T follicular helper cell (primary cell): ENCODE data around the gene SLC6A12.
"Not testable (repeated sequence)": the region's sequence is repeated elsewhere in the genome, so short reads cannot be mapped to it uniquely, and the experiment has no call there.

Experiments
- DNase-seq: peaks from one replicate; pipeline ENCODE4 v3.0.0-alpha.2; 2020; ENCODE audit warnings: low read depth

SLC6A12 gene

DNA sequence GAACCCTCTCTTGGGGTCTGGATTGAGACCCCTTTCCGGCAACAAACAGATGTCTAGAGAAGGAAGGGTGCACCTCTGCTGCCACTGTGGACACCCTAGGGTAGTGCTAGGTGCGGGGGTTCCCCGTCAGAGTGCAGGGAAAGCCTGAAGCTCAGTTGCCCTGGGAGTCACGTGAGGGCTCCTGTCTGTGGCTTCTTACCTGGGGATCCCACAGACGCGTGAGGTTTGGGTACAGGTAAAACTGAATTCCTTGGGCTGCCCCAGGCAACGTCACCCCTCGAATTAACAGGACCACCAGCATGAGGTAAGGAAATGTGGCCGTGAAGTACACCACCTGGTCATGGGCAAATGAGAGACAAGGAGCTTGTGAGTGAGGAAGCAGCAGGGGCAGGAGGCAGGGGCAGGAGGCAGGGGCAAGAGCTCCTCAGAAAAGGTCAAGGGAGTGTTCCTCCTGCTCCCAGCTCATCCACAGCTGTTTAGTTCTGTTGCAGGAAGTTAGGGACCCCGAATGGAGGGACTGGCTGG is 21.0 kb upstream of the SLC6A12 start:
- DNase-seq, result no peak

DNA sequence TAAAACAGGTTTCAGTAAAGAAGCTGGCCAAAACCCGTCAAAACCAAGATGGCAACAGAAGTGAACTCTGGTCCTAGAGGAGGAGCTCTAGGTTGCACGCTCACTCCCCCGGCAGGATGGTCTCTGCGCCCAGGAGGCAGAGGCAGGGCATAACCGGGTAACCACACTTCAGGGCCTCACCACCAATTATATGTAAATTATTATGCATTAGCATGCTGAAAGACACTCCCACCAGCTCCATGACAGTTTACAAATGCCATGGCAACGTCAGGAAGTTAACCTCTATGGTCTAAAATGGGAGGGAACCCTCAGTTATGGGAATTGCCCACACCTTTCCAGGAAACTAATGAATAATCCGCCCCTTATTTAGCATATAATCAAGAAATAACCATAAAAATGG is 20.1 kb upstream of the SLC6A12 start:
- no peak for DNase-seq

DNA sequence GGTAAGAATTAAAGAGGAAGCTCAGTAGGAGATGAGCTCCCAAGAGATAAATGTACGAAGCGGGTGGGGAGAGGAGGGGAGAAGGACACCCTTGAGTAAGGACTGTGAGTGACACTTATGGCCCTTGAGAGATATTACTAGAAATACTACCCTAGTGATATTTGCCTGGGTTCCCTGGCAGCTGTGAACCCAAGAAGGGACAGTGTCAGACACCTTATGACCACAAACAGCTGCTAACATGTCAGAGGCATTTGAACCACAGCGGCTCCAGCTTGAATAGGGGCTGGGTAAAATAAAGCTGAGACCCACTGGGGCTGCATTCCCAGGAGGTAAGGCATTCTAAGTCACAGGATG is 19.6 kb upstream of the SLC6A12 start:
- no peak for DNase-seq

DNA sequence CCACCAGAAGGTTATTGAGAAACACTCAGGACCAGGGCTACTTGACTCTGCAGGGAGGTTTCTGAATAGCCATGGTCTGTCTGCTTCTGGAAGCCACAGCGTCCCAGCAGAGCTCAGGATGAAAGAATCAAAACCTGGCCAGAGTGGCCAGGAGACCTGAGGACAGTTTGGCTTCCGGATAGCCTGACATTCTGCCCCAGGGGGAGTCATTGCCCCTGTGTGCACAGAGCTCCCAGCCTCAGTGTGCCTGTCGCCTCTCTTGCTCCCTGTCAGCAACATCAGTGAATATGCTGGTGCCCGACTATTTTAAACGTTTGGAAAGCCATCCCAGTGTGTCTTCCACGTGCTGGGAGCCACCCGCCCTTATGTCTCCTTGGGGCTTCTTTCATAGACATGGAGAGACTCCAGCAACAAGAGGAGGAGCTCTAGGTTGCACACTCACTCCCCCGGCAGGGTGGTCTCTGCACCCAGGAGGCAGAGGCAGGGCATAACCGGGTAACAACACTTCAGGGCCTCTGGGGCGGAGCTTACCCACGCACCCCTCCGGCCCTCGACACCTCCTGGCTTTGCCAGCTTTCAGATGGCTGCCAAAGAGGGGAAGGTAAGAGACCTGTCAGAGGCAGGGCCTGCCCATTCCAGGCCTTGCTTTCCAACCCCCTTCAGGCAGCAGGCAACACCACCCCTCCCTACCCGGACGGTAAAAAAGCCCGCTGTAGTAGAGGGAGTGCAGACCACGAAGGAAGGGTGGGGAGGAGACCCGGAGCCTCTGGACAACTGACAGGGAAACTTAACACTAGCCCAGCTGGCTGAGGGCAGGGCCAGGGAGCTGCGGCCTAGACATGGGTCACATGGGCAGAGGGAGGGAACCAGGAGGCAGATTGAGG is 19.0 kb upstream of the SLC6A12 start:
- DNase-seq, result no peak

DNA sequence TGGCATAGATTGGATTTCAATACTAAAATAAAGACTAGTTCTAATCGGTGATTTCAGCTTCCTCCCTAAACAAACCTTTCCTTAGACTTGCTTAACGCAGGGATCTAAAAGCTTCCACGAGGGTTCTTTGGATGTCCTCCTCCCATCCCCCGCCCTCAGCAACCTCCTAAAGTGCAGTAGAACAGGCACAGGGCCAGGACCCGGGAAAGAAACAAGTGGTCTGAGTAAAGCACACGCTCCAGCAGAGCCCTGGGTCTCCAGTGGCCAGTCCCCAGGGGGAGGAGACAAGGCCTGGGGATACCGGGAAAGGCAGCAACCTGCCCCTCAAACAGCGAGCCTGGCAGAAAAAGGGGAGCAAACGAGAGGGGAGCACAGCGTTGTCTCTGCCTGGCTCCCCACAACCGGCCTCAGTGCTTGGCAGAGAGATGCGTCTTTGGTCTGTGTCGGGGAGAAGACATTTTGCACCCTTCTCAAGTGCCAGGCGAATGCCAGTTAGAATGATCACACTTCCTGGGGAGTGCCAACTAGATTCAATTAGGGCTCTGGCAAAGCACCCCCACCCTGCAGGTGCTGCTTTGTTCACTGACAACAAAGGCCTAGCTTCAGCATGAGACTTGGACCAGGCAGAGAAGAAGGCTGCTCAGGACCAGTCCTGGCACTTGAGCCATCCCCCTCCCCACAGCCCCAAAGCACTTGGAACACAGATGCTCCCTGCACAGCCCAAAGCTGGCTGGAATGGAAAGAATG is 17.1 kb upstream of the SLC6A12 start:
- DNase-seq, result no peak

DNA sequence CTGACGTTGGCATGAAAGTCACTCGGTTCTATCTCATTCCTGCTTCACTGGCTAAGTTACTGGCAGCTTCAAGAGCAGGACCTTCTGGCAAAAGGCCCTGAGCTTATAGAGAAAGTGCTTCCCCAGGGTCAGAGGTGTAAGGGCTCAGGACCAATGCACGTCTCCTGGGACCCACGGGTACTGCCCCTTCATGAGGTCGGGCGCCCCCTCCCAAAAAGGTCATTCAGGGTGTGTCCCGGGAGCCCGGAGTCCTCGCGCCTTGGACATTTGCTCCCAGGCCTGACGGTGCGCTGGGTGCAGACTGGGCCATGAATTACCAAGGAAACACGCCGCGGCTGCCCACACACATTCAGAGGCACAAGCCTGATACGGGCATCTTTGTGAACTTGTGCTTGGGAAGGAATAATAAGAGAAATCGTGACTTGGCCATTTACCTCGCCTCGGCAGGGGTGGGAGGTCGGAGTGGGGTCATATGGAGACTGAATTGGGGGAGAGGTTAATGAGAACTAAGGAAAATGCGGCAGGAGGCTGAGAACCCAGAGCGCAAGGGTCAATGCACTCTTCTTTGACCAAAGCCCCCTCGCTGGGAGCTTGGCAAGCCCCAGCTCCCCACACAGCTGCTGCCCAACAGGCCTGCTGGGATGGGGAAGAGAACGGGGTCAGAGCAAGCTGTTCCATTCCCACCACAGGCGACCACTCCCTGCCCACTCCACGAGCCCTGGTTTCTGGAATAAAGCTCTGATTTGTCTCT is 15.7 kb upstream of the SLC6A12 start:
- DNase-seq, result no peak

DNA sequence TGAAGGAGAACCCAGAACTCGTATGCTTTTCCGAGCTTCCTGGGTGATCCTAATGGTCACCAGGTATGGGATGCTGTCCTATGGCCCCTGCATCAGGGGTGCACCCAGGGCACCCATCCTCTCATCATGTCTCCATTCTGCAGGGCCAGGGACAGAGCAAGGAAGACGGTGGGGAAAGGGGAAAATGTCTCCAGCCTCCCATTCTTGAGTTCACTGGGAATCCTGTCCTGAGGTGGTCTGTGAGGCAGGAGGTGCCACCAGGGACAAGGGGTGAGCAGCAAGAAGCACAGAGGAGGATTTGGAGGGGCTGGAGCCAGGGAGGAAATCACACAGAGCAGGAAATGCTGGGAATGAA is 14.9 kb upstream of the SLC6A12 start:
- DNase-seq, result no peak

DNA sequence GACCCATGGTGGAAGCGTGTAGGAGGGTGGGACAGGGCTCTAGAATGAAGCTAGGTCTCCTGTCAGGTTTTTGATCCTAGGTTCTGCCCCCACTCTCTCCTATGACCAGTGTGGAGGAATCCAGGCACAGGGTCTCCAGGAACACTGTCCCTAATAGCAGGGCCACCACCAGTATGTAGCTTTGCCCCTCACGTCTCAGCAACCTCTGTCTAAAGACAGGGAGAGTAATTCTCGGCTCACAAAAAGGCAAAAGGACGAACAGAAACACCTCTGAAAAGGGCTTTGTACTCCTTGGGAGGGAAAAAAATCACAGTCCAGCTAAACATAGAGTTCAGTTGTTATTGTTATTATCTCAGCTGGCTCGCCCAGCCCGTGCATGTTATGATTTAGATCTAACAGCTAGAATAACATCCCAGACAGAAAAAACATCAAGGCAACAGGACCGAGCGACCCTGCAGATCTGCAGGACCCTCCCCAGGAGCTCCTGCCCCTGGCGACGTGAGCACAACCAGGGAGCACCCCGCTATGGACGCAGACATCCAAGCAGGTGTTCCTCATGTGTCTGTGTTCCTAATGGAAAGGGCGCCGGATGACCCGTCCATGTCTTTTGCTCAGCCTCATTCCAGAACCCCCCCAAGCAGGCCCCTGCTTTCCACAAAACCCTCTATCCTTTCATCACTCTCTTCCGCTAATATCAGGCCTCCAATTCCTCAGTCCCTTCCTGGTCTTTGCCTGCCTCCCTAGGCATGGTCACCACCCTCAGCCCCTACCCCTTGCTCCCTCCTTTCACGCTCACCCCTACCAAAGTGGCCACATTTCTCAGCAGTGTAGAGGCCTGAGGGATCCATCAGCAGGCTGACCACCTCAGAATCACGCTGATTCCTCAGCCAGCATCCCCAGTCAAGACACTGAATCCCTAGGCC is 14.2 kb upstream of the SLC6A12 start:
- no peak for DNase-seq

DNA sequence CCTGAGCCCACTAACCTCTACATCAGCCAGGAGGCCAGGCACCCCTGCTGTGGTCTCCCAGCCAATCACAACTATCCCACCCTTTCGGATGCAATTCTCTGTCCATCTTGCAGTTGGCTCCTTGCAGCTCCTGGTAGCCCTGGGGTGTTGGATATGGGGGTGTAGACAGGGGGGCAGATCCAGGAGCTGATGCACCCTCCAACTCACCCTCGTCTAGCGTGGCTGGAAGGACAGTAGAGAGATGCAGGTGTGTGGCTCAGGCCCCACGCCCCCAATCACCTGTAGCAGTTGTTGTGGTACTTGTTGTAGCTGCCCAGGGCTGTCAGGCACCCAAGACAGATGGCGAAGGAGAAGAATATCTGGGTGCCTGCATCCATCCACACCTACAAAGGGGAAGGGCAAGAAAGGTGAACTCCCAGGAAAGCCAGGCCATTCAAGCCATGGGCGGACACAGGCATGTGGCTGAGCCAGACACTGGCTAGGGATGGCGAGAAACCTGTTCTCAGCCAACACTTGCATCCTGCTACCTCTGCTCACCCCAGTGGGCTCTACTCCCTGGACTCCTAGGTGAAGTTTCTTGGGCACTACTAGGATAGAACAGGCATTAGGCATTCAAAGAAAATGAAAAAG is 13.4 kb upstream of the SLC6A12 start:
- DNase-seq, result no peak

DNA sequence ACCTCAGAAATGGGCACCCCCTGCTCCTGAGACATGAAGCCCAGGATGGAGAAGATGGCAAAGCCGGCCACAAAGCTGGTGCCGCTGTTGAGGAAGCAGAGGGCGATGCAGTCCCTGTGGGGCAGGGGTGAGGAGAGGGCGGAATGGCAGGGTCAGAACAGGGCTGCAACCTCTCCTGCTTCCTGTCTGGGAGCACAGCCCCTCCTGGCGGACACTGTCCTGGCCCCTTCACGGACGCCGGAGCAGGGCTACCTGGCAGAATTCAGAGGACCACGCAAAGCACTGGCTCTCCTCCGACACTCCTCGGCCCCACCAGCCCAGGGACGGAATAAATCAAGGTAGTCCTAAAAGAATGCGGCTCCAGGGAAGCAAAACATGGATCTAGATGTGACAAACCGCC is 12.4 kb upstream of the SLC6A12 start:
- DNase-seq, result no peak

DNA sequence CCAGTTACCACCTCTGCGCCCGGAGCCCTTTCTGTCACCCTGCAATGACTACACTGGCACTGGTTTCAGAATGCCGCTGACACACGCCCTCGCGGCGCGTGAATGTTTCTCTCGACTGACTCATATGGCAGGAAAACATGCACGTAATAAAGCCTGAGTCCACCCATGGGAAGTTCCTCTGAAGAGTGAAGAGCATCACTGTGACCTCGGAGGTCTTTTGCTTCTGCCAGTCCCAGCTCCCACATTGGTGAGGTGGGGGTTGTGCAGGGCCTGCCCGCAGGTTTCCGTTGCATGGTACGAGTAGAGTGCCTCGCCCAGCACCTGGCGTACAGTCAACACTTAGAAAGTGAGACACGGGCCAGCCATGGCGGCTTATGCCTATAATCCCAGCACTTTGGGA is 11.1 kb upstream of the SLC6A12 start:
- no peak for DNase-seq

DNA sequence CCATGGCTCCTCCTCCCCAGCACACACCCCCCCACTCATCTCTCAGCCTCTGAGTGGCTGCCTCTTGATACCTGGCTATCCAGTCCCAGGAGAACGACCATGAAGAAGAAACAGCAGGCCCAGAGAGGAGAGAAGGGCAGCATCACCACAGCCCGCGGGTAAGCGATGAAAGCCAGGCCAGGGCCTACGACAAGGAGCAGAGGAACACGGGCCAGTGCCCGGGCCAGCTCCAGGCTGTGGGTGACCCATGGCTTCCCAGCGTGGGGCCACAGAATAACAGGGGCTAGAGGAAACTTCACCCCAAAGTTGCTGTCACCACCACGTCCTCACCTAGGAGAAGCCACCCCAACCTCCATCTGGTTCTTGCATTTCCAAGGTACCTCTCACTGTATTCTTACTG is 10.4 kb upstream of the SLC6A12 start:
- DNase-seq, result no peak

DNA sequence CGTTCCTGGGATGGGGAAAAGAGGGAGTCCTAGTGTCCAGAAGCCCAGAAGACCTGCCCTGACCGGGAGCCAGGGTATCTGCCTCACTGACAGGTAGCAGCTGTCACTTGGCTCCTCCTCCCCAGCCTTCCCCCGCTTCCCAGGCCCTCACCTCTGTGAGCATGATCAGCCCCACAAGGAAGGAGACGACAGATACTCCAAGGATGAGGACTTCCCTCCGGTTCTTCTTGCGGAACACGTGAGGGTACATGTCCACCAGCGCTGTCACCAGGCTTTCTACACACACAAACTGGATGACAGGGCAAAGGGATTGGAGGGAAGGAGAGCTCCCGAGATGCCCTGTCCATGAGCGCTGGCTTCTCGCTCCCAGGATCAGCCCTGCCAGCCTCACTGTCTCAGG is 9.9 kb upstream of the SLC6A12 start:
- no peak for DNase-seq

DNA sequence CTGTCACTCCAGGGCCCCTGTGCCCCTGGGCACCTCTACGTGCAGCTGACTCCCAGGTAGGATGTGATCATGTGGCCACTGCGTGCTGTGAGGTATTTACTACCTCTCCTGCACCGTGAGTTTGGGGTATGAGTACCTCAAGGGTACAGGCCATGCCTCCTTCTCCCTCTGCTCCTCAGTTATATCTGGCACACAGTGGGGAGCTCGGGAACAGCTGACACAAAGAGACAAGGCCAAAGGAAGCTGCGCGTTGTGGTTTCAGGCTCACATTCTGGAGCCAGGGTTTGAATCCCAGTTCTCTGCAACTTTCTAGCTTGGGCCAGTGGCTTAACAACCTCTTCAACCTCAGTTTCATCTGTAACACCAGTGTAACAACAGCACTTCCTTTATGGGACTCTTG is 7.8 kb upstream of the SLC6A12 start:
- no peak for DNase-seq

DNA sequence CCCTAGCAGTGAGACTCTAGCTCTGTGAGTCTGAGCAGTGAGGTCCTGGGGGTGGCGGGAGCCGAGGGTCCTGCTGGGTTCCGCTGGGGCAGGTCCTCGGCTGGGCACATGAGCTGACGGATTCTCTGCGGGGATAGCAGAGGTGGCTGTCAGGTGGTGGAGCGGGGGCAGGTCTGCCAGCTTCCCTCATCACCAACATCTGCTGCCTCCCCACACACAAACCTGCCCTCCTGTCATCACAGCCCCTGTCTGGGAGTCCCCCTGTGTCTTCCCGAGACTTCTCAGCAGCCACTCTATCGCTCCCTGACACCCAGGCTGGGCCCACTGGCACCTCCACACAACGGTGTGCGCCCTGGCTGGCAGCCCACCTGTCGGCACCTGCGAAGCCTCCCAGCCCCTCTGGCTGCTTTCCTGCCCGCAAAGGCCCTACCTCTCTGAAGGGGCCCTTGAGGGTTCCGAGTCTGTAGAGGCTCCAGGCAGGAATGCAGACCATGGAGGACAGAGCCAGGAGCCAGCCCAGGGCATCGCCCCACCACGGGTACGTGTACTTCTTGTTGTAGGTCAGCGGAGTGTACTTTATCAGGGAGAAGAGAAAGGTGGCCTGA is 7.1 kb upstream of the SLC6A12 start:
- no peak for DNase-seq

DNA sequence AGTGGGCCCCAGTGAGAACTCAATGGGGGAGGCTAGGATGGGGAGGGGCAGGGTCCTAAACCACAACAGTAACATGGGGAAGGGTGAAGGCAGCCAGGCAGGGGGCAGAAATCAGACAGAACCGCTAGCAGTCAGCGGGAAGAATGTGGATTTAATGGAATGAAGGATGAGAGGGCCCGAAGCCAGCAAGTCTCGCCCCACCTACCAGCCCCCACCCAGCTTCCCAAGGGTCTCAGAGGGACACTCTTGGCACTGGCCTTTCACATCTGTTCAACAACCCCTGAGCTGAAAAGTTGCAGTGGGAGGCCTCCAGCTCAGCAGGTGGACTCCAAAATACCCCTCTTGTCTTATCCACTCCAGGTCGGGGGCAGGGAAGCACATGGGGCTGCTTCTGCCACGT is 6.5 kb upstream of the SLC6A12 start:
- no peak for DNase-seq

DNA sequence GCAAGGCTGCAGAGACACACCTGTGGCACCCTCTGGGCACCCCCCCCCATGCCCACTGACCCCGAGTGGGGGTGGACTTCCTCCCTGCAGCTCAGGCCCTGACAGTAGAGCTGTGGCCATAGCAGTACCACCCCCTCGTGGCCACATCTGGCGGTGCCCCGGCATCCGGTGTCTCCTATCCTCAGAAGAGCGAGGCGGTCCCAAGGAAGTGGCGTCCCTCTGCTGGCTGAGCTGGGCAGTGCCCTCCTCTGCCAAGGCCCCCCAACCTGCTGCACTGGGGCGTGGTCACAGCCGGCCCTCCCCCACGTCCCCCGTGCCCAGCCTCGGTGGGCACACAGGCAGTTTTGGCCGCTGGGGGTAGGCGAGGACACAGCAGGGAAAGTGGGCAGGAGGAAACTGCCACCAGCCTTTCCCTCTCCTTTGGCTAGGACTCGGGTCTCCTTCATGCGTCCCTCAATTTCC is 6.0 kb upstream of the SLC6A12 start:
- DNase-seq, result peak; percentile 10

DNA sequence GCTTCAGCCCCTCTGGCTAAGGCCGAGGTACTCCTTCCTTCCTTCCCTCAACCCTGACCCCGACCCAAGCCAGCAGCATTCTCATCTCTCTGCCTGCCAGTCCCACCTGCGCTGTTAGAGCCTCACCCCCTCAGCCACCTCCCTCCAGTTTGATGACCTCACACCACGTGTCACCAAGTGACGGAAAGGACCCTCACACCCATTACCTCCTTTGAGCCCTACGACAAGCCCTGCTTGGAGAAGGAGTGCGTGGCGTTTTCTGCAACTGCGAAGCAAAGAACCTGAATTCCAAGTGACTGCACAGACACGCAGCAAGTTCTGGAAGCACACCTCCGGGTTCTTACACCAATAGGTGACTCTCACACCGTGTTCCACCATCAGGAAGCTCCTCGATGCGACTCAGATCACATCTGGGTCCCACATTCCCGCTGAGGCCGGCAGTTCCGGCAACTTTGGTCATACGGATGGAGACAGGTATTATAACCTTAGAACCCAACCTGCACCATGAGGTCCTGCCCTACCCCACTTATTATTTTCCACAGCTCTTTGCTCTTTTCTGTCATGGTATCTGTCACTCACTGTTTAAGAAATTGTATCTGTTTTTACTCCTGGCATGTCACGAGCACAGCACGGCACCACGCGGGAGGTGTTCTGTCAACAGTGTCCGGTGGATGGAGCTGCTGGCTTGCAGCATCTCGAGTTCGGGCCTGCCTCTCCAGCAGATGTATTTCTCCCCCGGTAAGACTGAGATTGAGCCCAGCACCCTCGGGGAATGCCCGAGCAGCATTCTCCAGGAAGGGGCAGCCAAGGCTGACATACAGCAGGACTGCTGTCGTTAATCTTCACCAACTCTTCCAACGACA is 5.0 kb upstream of the SLC6A12 start:
- DNase-seq, result no peak

DNA sequence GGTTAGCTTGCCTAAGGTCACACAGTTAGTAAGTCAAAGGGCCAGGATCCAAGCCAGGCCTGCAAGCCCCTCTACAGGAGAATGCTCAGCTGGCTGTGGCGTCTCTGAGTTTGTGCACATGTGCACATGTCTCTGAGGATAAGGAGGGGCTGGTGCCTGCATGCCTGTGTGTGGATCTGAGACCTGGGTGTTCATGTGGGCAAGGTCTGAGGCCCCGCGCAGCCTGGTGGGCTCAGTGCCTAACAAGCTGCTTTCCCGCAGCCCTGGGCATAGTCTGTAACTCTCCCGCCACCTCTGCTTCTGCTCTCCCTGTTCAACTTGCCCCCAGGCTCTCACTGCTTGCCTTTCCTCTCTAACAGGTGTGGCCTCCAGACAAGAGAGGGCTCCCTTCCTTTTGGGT is 4.3 kb upstream of the SLC6A12 start:
- DNase-seq, result no peak

DNA sequence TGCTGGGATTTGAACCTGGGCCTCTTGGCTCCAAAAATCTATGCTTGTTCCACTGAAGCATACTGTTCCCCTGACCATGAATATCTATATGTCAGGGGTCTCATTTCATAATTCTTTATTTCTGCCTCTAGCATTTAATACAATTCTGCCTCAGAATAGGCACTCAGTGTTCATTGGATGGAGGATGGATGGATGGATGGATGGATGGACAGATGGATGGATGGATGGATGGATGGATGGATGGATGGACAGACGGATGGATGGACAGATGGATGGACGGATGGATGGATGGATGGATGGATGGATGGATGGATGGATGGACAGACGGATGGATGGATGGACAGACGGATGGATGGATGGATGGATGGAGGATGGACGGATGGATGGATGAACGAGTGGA is 3.1 kb upstream of the SLC6A12 start:
- not testable (repeated sequence) for DNase-seq
